Measurements from ENCODE around the gene HTR2B.

The HTR2B gene

DNA sequence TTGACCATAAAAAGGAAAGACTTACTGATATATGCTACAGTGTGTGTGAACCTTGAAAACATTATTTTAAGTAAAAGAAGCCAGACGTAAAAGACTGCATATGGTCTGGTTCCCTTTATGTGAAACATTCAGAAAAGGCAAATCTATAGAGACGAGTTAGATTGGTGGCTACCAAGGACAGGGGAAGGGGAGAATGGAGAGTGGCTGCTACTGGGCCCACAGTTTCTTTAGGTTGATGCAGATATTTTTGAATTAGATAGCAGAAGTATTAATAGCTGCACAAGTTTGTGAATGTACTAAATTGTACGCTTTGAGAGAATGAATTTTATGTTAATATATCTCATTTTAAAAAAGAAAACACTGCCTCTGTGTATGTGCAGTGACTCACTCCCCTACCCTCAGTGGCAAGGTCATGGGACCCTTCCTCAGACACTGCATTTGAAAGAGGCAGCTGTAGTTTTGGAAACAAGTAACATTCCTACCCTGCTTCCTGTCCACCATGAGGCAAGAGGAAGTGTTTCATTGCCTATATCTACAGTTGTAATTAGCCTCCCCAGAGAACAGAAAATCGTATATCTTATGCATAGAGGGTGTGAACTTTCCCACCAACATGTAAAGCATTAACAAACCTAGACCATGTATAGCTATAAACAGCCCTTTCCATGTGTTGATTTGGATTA lies 43.8 kb upstream of the HTR2B start:
- Histone ChIP-seq H3K9me3 (no peaks in the 10 kb centered on the region), H3K4me1 (peaks cover 0 to 9% (median 0%) of the 10 kb centered on the region in 4 donors), H3K27ac (no peak overlapping the region), H3K27me3 (no peaks in the 10 kb centered on the region), H3K36me3 (peaks cover 15 to 62% (median 42%) of the 10 kb centered on the region in 3 donors), H3K4me3 (no peak overlapping the region)
- DNase-seq = no peak
- intact Hi-C loops (cut with DNase I; ENCODE audit: low total_unique reads) = no loop called here
- TF ChIP-seq, protein P1, sequence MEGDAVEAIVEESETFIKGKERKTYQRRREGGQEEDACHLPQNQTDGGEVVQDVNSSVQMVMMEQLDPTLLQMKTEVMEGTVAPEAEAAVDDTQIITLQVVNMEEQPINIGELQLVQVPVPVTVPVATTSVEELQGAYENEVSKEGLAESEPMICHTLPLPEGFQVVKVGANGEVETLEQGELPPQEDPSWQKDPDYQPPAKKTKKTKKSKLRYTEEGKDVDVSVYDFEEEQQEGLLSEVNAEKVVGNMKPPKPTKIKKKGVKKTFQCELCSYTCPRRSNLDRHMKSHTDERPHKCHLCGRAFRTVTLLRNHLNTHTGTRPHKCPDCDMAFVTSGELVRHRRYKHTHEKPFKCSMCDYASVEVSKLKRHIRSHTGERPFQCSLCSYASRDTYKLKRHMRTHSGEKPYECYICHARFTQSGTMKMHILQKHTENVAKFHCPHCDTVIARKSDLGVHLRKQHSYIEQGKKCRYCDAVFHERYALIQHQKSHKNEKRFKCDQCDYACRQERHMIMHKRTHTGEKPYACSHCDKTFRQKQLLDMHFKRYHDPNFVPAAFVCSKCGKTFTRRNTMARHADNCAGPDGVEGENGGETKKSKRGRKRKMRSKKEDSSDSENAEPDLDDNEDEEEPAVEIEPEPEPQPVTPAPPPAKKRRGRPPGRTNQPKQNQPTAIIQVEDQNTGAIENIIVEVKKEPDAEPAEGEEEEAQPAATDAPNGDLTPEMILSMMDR (IDR thresholded peaks at IDR 0.05) = no peak

DNA sequence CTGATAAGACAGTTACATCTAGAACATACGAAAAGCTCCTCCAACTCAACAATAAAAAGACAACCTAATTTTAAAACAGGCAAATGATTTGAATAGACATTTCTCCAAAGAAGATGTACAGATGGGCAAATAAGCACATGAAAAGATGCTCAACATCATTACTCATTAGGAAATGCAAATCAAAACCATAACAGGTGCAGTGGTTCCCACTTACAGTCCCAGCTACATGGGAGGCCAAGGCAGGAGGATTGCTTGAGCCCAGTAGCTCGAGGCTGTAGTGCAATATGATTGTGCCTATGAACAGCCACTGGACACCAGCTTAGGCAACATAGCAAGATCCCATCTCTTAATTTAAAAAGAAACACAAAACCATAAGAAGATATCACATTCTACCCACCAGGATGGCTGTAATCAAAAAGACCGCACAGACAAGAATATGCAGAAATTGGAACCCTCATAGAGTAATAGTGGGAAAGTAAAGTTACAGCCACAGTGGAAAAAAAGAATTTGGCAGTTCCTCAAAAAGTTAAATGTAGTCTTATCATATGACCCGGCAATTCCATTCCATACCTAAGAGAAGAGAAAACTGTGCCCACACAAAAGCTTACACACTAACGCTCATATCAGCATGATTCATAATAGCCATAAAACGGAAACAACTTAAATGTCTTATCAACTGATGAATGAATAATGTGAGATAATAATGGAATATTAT lies 43.1 kb upstream of the HTR2B start:
- no peak for DNase-seq
- H3K27me3 ChIP-seq = no peaks in the 10 kb centered on the region
- peaks cover 15 to 56% (median 38%) of the 10 kb centered on the region in 3 donors for H3K36me3 ChIP-seq
- H3K27ac ChIP-seq = no peak overlapping the region
- H3K4me3 ChIP-seq = no peak overlapping the region
- H3K4me1 ChIP-seq = peaks cover 0 to 16% (median 0%) of the 10 kb centered on the region in 4 donors
- intact Hi-C loops (cut with DNase I; ENCODE audit: low total_unique reads) = no loop called here
- no peaks in the 10 kb centered on the region for H3K9me3 ChIP-seq
- TF ChIP-seq, protein P1 (IDR thresholded peaks at IDR 0.05) = no peak

DNA sequence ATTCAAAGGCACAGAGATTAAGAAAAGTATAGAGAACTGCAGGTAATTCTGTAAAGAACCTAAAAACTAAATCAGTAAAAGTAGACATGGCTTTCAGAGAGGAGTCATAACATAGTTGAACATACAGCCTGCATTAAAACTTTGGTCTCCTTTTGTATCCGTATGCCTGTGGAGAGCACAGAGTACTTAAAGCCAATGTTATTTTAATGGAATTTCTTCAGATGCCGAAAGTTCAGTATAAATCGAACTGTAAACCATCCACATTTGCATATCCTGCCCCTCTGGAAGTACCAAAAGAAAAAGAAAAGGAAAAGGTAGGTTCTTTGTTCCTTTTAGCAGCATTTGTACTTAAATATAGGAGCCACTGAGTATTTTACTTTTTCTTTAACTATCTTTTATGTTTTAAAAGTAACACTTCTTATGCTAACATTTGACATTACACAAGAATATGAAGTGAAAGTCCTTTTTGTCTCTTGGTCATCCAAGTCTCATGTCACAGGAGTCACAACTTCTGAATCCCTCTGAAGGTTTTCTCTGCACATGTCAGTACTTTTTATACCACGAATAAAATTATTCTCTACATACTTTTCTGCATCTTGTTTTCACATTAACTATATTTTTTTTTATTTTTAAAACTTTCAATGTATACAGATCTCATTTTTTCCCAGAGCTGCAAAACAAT lies 38.7 kb upstream of the HTR2B start:
- Histone ChIP-seq H3K4me1 (peaks cover 0 to 52% (median 14%) of the 10 kb centered on the region in 4 donors), H3K4me3 (no peak overlapping the region), H3K27me3 (no peaks in the 10 kb centered on the region), H3K36me3 (peaks cover 7 to 29% (median 25%) of the 10 kb centered on the region in 3 donors), H3K9me3 (no peaks in the 10 kb centered on the region), H3K27ac (peak overlapping the region; percentile 62 to 79)
- intact Hi-C loops (cut with DNase I; ENCODE audit: low total_unique reads) = no loop called here
- TF ChIP-seq, protein P1 (IDR thresholded peaks at IDR 0.05) = no peak
- no peak for DNase-seq

DNA sequence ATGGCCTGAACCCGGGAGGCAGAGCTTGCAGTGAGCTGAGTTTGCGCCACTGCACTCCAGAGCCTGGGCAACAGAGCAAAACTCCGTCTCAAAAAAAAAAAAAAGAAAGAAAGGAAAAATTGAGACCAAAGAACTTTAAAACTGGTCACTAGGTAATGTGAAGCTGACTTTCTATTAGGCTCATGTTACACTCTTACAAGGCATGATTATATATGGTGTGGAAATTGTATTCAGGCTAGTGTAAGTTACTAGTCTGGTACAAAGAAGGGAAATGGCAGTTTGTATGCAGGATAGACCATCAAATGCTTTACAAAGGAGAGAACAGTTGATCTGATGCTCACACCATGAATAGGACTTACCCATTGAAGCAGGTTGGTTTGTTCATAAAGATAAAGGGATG lies 38.2 kb upstream of the HTR2B start:
- H3K9me3 ChIP-seq = no peaks in the 10 kb centered on the region
- no peak overlapping the region for H3K4me3 ChIP-seq
- no peak for DNase-seq
- H3K27ac ChIP-seq = peak overlapping the region; percentile 62 to 79
- peaks cover 0 to 52% (median 14%) of the 10 kb centered on the region in 4 donors for H3K4me1 ChIP-seq
- no peaks in the 10 kb centered on the region for H3K27me3 ChIP-seq
- peaks cover 7 to 29% (median 26%) of the 10 kb centered on the region in 3 donors for H3K36me3 ChIP-seq
- intact Hi-C loops (cut with DNase I; ENCODE audit: low total_unique reads) = no loop called here
- TF ChIP-seq, protein P1 (IDR thresholded peaks at IDR 0.05) = no peak

DNA sequence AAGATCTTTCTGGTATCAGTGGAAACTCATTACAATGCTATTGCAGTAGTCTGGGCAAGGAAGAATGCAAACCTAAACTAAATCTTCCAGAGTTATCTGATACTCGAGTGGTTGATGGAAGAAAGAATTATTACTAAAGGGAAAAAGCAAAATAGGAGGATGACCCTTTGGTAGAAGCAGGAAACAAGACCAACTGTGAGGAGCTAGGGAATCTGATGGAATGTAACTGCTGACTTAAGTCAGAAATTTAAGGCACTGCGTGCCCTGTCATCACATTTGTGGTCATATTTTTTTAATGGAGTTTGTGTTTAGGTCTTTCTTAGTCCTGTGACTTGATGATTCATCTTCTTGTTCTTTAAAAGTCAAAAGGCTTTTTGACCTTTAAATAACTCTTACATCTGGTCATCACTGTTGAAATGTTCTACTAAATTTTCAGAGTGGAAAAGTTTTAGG lies 37.1 kb upstream of the HTR2B start:
- no peak for DNase-seq
- intact Hi-C loops (cut with DNase I; ENCODE audit: low total_unique reads) = no loop called here
- Histone ChIP-seq H3K4me1 (peaks cover 0 to 52% (median 14%) of the 10 kb centered on the region in 4 donors), H3K4me3 (peak overlapping the region in 1 of 2 donors; percentile 13), H3K9me3 (no peaks in the 10 kb centered on the region), H3K27me3 (no peaks in the 10 kb centered on the region), H3K27ac (peak overlapping the region; percentile 62 to 79), H3K36me3 (peaks cover 7 to 22% (median 18%) of the 10 kb centered on the region in 3 donors)
- TF ChIP-seq, protein P1 (IDR thresholded peaks at IDR 0.05) = no peak
